GM19099 (cell line): Measurements from ENCODE around the gene B3GAT1.

Experiments used
- POLR2A ChIP-seq: IDR thresholded peaks from 3 replicates; pipeline ENCODE4 v1.6.1; 2011; ENCODE audit warnings: low read depth; ENCODE audit not compliant: insufficient read length; ENCODE audit errors: extremely low read depth

Gene B3GAT1

DNA sequence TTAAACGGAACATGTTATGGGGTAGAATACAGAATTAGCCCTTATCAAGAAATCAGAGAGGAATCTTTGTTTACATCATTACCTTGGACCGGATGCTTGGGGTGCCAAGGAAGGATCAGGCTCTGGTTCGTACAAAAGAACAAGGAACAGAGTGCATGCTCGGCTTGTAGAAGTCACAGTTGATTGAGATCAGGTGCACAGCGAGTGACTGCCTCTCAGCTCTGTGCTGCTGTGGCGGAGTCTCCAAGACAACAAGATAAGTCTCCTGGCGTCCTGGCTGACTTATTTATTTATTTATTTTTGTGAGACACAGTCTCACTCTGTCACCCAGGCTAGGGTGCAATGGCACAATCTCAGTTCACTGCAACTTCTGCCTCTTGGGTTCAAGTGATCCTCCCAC is 48.5 kb downstream of the B3GAT1 start:
- TF ChIP-seq POLR2A = no peak

DNA sequence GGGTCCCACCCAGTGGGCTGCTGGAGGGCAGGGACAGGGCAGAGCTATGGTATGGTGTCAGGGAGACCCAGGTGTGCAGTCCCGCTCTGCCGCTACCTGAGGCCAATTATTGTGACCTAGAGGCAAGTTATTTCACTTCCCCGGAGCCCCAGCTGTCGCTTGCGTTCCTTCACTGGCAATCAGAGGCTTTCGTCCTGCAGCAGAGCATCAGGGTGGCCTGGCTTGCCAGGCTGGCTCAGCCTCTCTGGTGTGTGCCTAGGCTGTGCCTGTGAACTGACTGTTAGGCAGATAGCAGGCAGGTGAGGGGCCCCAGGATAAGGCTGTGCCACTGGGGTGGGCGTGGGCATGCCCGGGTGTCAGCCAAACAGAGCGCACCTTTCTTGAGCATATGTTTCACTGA is 48.9 kb downstream of the B3GAT1 start:
- no peak for TF ChIP-seq POLR2A

DNA sequence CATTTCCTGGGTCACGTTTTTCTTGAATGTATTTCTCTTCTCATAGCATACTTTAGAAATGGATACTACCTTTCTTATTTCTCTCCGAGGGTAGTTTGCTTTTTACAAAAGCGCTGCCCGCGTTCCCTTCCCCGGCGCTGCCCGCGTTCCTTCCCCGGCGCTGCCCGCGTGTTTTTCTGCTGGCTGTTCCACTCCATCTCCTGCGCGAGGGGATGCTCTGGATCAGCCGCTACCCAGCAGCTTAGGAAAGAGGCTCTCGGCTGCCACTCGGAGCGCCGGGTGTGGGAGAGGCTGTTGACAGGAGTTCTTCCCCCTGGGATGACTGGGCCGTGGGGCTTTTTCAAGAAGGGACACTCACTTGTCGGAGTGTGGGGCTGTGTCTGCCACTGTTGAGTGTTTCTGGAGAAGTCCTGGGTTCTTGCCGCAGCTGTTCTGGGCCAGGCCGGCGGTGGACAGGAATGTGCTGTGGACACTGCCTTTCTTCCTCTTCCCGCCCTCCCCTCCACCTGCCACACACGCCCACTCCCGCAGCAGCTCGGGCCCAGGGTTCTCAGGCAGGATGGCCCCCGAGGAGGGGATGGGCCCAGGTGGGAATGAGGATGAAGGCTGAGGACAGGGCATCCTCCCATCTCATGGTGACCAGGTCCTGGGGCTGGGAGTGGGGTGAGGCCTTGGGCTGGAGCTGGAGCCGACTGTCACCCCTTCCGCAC is 49.7 kb downstream of the B3GAT1 start:
- no peak for TF ChIP-seq POLR2A

DNA sequence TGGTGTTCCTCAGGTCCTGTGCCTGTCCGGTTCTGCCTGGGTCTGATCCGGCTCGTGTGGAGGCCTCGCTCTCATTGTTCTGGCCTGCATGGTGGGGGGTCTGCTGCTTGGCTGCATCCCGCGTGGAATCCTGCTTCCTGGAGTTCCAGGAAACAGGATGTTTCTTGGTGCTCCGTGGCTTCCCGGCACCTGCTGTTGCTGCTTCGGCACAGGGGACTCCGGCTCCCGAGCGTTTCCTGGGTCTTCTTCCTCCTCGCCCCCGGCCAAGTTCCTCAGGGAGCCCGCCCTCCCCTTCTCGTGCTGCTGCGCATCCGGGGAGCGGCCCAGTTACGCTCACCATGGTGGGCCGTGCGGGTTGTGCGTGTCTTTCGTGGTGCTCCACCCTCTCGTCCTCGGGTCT is 50.4 kb downstream of the B3GAT1 start:
- TF ChIP-seq POLR2A = no peak

DNA sequence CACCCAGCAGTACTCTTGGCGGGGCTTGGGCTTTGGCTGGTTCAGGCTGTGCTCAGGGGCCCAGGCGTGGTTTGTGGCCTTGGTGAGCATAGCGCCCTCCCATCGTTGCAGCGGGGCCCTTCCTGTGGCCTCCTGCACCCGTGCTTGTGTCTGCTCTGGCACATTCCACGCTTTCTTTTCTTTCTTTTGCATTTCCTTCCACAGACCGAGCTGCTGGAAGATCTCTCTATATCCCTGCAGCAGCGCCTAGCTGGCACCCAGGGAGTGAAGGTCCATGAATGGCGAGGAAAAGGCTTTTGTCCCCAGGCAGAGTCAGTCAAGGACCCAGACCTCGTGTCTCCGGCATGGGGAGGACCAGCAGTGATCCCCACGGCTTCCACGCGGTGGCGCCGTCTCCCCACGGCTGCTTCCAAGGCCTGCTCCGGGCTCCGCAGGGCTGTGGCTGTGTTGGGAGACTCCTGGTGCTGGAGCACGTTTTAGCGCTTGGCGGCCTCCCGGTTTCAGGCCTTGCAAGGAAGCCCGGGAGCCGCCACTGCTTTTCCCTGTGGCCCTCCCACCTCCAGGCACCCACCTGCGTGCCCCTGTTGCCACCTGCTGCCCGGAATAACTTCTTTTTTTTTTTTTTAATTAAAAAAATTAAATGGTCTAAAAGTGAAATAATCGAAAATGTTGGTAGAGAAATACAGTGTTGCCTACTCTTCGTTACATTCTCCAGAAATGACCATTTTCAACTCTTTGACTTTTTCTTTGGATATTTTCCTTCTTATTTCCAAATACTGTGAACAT is 51.8 kb downstream of the B3GAT1 start:
- no peak for TF ChIP-seq POLR2A

DNA sequence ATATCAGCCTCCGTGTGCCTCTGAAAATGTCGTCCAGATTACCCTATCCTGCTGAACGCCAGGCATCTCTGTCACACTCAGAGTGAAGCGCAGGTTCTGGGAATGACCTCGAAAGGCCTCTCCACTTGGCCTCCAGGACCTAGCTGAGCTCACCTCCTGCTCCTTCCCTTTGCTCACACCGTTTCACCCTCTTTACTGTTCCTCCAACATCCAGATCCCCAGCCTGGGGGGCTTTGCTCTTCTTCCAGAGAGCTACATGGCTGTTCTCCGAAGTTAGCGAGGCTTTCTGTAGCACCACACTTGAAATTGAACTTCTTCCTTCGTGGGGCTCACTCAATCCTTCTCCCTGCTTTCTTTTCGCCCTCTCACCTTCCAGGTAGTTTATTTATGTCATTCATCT is 52.4 kb downstream of the B3GAT1 start:
- no peak for TF ChIP-seq POLR2A

DNA sequence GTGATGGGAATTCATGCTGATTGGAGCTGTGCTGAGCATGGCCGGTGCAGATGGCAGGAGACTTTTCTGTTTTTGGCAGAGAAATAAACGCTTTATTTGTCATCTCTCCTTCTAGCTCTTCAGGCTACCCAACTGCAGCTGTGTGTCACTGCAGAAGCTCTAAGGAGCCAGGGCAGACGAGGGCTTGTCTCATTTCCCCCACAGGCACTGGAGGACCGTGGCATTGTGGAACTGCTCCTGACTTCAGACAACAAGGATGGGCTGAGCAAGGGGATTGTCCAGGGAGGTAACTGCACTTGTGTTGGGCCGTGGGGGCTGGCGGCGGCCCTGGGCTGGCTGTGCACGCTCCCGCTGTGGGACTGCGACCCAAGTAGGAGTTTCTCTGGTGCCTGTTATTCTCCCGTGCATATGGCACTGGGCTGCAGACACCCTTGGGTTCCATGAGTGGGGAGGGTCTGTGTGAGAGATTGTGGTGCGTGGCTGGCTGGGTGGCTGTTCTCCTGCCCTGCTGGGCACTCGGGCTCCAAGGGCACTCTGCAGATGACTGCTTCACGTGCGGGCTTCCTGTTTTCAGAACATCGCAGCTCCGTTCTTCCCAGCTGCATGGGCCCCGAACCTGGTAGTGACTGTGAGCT is 53.1 kb downstream of the B3GAT1 start:
- TF ChIP-seq POLR2A = no peak

DNA sequence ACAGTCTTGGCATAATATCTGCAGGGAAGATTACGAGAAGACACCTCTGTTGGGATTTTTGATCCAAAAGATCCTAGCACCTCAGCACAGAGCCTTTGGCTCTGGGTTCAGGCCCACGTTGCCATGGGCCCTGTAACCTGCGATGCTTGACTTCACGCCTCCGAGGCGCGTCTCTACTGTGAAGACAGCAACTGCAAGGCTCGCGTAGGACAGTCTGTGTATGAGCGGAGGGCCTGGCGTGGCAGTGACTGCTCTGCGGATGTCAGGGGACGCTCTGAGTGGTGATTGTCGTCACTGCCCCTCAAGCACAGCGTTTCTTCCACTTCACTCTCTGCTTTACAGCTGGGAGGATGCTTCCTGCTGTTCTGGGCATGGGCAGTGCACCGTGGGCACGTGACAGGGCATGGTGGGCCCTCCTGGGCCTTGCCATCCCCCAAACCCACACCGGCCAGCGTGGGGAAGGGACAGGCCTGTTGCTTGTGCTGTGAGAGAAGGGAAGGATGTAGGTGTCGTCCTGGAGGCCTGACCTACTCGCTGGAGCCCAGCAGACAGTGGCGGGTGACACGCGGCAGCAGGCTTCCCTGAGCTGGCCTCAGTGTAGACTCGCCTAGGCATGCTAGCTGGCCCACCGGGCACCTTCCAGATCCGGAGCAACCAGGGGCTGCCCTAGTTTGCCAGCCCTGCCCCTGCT is 53.7 kb downstream of the B3GAT1 start:
- TF ChIP-seq POLR2A = no peak

DNA sequence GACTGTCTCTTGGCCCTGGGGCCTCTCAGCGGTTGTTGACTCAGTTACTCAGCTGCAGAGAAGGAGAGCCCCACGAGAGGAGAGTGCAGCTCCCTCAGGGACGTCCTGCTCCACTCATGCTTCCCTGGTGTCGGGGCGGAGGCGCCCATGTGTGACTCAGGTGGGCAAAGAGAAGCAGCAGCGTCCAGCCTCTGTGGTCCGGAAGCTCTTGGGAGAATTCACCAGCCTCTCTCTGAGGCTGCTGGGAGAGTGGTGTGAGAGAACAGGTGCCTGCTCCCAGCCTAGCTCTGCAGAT is 54.5 kb downstream of the B3GAT1 start:
- no peak for TF ChIP-seq POLR2A

DNA sequence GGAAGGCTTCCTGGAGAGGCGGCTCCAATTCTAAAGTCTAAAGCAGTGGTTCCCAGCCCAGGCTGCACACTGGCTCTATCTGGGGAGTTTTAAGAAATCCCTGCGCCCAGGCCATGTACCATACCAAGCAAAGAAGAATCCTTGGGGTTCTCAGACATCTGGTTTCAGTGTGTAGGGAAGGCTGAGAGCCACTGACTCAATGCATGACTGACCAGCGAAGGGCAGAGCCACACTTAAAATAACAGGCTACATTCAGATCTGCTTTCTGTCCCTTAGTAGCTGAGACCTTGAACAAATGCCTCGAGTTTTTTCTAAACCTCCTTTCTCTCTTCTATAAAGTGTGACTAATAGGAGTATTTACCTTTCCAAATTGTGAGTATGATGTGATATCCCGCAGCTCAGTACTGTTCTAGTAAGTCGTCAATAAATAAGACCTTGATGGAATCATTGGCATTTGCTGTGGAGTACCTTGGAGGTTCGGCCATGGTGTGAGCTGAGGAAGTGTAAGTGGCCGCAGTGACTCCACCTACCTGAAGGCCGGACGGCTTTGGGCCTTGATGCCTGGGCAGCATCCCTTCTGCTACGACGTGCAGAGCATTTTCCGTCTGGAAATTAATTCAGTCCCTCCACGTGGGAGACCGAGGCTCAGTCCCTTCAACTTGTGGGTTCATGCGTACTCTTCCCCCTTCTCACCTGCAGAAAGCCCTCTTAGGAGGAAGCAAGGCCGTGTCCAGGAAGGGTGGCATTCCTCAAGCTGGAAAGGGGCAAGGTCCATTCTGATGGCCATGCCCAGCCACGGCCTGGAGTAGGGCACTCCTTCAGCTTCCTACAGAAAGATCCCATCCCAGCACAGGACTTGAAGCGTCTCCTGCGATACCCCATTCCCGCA is 55.1 kb downstream of the B3GAT1 start:
- no peak for TF ChIP-seq POLR2A

DNA sequence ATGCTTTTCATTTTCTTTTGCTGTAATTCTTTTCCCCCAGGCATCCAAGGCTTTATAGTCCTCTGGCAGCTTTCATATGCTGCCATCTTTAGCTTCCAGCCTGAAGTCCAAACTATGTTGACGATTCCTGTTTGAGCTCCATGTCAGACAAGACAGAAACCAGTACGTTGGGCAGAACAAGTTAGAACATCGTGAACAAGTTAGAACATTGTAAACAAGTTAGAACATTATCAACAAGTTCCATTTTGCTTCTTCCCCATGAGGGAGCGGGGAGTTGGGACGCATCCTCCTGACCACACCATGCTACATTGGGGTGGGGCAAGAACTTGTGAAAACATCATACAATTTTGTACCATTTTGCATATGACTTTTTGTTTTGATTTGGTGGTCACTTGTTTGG is 56.4 kb downstream of the B3GAT1 start:
- TF ChIP-seq POLR2A = no peak

DNA sequence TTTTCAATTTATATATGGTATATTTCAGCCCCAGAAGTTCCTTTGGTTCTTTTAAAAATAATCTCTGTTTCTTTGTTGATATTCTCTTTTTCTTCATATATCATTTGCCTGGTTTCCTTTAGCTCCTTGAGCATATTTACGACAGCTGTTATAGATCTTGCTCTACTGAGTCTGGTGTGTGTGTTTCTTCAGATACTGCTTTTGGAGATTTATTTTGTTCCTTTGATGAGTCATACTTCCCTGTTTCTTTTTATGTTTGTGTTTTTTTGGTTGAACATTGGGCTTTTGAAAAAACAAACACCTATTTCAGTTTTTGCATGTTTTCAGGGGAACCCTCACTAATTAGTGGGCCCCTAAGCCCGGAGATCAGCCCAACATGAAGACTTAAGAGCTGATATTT is 56.9 kb downstream of the B3GAT1 start:
- no peak for TF ChIP-seq POLR2A

DNA sequence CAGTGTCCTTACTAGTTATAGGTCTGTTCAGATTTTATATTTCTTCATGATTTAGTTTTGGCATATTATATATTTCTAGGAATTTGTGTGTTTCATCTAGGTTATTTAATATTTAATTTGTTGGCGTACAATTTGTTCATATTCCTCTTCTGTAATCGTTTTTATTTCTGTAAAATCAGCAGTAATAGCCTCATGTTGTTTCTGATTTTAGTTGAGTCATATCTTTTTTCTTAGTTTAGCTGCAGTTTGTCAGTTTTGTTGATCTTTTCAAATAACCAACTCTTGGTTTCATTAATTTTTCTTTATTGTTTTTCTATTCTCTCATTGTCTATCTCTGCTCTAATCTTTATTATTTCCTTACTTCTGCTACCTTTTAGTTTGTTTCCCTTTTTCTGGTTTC is 59.9 kb downstream of the B3GAT1 start:
- no peak for TF ChIP-seq POLR2A

DNA sequence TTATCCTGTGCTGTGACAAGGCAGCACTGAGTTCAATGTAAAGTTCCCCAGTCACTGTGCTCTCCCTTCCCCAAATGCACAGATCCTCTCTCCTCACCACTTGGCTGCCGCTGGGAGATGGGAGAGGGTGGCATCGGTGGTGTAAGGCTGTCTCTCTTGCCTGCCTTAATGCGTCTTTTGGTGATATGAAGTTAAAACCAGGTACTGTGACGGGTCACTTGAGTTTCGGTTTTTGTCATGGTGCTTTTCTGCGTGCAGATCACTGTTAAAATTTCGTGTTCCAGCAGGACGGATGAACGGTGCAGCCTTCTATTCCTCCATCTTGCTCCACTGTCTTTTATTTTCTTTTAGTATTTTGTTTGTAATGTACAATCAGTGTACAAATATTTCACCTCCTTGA is 61.7 kb downstream of the B3GAT1 start:
- TF ChIP-seq POLR2A = no peak
